GM18519 (cell line): ENCODE measurements around the gene MEPCE.
"Not testable (repeated sequence)": the region's sequence is repeated elsewhere in the genome, so short reads cannot be mapped to it uniquely, and the experiment has no call there.

ENCODE experiments used
- ATAC-seq: cut with Tn5 transposase; IDR thresholded peaks from one replicate; pipeline ENCODE4 v1.9.1; 2021; ENCODE audit warnings: mild to moderate bottlenecking, moderate library complexity; ENCODE audit not compliant: unreplicated experiment, low FRiP score

MEPCE gene

DNA sequence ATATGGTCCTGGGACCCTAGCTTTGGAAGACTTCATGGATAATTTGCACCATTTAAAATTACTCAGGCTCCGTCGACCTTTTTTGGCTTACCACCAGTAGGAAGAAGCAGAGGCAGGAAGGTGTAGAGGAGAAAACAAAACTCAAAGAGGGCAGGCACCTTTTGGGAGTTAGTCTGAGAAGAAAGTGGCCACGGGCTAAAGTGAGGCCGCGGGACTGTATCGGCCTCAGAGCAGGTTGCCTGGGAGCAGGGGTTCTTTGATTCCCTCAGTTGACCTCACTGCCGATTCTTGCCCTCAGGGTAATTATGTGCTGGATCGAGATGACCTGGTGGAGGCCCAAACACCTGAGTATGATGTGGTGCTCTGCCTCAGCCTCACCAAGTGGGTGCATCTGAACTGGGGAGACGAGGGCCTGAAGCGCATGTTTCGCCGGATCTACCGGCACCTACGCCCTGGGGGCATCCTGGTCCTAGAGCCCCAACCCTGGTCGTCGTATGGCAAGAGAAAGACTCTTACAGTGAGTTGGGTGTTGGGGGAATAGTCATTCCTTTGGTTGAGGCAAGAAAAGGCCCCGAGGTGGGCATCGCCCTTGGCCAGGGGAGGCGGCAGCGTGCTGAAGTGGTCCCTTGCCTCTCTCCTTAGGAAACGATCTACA, 3.1 kb downstream of the MEPCE start:
- ATAC-seq = no peak

- ATAC-seq = no peak
Measured at GRCh38 chr7:100433276-100433591, 3.6 kb downstream of the MEPCE start.

DNA sequence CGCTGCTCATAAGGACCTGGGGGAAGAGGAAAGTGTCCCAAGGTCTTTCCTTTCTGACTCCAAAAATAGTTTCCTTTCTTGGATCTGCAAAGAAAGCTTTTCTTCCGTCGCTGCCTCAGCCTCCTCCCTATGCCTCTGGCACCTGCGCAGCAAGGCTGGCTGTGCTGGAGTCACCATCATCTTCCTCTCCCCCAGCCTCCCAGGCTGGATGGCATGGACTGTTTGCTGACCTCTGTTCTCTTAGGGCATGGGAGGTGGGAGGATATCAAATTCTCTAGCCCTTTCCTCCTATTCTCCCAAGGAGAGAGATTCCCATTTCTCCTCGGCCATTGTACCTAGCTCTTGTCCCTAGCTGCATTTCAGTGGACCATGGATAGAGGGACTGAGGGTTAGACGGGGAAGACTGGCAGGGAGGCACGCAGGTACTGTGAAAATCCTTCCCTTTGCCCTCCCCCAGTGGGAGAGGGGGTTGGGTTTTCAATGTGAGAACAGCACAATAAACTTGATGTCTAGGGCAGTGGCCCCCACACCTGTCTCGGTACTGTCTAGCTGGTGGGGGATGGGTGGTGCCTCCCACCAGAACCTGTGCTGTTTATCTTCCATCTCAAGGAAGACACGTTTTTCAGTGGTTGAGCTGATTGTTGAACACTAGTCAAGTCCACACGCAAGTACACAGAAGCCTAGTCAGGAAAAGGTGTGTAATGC, 4.1 kb downstream of the MEPCE start:
- no peak for ATAC-seq

GRCh38 chr7:100434297-100435144, 4.9 kb downstream of the MEPCE start:
- ATAC-seq = no peak

DNA sequence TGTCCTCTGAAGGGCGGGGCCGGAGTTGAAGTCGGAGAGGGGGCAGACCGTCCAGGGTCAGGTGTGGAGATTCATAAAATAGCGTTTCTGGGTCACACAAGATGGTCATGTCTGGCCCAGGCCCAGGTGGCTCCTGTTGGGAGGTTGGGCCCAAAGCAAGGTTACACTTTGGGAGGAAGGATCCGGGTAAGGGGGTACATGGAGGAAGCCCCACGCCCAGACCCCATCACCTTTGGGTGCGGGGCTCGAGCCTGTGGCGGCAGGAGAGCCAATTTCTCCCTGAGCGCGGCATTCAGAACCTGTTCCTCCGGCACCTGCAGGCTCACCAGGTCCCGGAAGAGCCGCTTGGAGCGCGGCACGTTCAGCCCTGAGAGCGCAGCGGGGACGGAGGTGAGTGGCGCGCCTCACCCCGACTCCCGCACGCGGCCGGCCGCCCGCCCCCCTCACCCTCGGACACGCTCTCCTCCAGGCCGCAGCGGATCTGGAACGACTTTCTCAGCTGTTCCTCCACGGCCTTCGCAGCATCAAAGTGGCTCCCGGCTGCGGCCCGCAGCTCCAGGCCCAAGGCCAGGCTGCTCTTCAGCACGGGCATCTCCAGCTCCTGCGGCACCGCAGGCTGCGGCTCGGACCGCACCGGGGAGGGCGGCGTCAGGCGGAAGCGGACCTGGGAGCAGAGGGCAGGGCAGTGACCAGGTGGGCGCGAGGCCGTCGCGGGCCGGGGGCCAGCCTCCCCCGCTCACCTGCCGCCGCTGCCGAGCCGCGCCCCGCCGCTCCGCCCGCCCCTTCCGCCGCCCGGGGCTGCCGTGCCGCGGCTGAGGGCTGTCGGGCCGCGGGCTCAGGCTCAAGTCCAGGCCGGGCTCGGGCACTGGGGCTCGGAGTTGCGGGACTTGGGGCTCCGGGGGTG, 6.0 kb downstream of the MEPCE start:
- ATAC-seq = peak; percentile 3

GRCh38 chr7:100437150-100438100, 7.8 kb downstream of the MEPCE start:
- ATAC-seq = no peak

DNA sequence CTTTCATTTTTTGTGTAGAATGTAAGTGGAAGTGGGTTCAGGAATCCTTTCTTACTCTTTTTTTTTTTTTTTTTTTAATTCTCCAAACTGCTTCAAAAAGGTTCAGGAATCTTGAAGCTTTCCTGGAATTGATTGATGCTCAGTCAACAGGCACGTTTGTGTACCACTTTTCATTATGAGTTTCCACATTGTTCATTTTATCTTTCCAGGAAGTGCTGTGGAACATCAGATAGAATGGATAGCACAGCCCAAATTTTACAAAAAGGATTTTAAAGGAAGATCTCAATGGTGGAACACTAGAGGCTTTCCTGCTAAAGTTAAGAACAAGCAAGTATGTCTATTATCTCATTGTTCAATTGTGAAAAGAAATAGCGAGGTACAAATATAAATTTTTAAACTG, 8.5 kb downstream of the MEPCE start:
- ATAC-seq = no peak

DNA sequence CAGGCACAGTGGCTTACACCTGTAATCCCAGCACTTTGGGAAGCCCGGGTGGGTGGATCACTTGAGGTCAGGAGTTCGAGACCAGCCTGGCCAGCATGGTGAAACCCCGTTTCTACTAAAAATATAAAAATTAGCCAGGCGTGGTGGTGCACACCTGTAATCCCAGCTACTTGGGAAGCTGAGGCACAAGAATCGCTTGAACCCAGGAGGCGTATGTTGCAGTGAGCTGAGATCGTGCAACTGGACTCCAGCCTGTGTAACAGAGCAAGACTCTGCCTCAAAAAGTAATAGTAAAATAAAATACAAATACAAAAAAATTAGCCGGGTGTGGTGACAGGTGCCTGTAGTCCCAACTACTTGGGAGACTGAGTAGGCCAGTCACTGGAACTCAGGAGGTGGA, 9.1 kb downstream of the MEPCE start:
- not testable (repeated sequence) for ATAC-seq

DNA sequence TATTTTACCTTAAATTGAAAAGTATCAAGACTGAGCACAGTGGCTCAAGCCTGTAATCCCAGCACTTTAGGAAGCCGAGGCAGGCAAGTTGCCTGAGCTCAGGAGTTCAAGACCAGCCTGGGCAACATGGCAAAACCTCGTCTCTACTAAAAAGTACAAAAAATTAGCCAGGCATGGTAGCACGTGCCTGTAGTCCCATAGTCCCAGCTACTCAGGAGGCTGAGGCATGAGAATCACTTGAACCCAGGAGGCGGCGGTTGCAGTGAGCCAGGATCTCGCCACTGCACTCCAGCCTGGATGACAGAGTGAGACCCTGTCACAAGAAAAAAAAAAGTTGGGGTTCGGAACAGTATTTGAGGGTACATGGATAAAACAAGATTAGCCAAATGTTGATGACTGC, 9.6 kb downstream of the MEPCE start:
- ATAC-seq = not testable (repeated sequence)

- no peak for ATAC-seq
Measured at GRCh38 chr7:100441641-100442535, 12.3 kb downstream of the MEPCE start.

DNA sequence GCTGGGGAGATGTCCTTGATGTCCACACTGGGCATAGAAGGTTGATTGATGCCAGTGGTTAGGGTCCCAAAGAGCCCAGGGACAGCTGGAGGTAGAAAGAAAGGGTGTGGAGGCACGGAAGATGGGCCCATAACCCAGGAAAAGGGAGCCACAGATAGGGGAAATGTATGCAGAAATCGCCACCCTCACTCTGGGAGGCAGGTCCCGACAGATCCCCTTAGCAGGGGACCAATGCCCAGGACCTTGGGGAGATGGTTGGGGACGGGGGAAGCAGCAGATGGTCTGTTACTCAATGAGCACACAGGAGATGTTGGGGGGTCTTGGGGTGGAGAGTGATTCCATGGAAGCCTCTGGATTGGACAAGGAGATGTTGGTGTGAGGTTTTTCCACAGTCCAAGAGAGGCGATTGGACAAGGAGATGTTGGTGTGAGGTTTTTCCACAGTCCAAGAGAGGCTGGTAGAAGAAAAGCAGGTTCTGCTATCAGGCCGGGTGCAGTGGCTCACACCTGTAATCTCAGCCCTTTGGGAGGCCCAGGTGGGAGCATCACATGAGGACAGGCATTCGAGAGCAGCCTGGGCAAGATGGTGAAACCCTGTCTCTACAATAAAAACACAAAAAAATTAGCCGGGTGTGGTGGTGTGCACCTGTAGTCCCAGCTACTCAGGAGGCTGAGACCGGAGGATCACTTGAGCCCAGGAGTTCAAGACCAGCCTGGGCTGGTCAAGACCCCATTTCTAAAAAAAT, 13.6 kb downstream of the MEPCE start:
- ATAC-seq = no peak

GRCh38 chr7:100444311-100445278, 15.0 kb downstream of the MEPCE start:
- no peak for ATAC-seq

DNA sequence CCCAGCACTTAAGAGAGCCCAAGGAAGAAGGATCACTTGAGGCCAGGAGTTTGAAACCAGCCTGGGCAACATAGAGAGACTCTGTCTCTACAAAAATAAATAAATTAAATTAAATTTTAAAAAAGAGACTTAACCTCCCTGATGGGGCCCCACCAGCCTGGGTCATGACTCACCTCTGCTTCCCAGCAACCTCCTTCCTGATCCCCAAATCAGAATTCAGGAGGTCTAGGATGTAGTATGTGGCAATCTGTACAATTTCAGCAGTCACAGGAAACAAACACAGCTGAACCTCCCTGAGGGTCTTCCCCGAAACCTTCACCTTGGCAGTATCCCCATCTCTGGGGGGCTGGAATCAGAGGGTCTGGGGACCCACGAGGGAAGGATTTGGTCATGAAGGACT, 16.4 kb downstream of the MEPCE start:
- ATAC-seq = no peak

GRCh38 chr7:100447363-100447762, 17.7 kb downstream of the MEPCE start:
- ATAC-seq = not testable (repeated sequence)

DNA sequence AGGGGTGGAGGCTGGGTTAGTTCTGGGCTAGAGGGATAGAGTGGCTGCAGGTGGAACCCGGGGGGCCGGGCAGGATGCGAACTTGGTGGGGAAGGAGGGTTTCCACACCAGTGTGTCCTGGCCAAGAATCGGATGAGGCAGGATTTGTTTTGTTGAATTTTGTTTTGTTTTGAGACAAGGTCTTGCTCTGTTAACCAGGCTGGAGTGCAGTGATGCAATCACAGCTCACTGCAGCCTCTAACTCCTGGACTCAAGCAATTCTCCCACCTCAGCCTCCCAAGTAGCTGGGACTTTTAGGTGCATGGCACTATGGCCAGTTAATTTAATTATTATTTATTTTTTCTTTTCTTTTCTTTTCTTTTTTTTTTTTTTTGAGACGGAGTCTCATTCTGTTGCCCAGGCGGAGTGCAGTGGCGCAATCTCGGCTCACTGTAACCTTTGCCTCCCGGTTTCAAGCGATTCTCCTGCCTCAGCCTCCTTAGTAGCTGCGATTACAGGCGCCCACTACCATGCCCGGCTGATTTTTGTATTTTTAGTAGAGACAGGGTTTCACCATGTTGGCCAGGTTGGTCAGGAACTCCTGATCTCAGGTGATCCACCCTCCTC, 19.7 kb downstream of the MEPCE start:
- ATAC-seq = no peak

DNA sequence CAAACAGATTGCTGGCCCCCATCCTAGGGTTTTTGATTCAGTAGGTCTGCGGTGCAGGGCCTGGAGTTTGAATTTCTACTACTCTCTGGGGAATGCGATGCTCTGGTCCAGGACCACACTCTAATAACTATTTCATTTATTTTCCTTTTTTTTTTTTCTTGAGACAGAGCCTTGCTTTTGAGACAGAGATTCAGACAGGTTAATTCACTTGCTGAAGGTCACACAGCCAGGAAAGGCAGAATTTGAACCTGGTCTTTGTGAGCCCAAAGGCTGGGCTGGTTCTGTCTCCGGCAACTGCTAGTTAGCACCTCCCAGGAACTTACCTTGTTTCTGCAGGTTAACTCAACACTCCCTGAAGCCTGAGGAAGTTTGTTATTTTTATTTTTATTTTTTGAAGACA, 22.9 kb downstream of the MEPCE start:
- no peak for ATAC-seq
